Fibroblast of lung (primary cell): Measurements from ENCODE around the gene ATXN1. TPM values are rescaled to one million over a fixed set of nuclear protein-coding genes. Genes with fewer than 3 reads are reported as not detected.

Source experiments
- DNase-seq, 2 donors: peaks; one replicate each; pipeline versions ENCODE4 v3.0.0 to v3.0.0-alpha.2; 2010; ENCODE audit warnings: low read depth in 2 of 2
- H2AFZ ChIP-seq: 2 replicates; pipeline ENCODE4 v1.5.1; 2012; ENCODE audit warnings: low read length, control low read depth, inconsistent platforms
- H3K27ac ChIP-seq: 2 replicates; pipeline ENCODE4 v1.5.1; 2011; ENCODE audit warnings: low read length, control low read depth; ENCODE audit not compliant: insufficient read depth
- H3K27me3 ChIP-seq: 2 replicates; pipeline ENCODE4 v1.5.1; 2011; ENCODE audit warnings: mild to moderate bottlenecking, low read length; ENCODE audit not compliant: control insufficient read depth, insufficient read depth
- H3K36me3 ChIP-seq: 2 replicates; pipeline ENCODE4 v1.5.1; 2011; ENCODE audit warnings: low read length; ENCODE audit not compliant: control insufficient read depth, insufficient read depth
- H3K4me1 ChIP-seq: 2 replicates; pipeline ENCODE4 v1.5.1; 2011; ENCODE audit warnings: low read length; ENCODE audit not compliant: control insufficient read depth, insufficient read depth; ENCODE audit errors: extremely low read depth
- H3K4me2 ChIP-seq: 2 replicates; pipeline ENCODE4 v1.5.1; 2011; ENCODE audit warnings: low read length, control low read depth; ENCODE audit not compliant: insufficient read depth; ENCODE audit errors: extremely low read depth
- H3K4me3 ChIP-seq, 4 experiments: fragments of 200-600 bp in 1 of 4; sonication (generic) in 1 of 4; replicated peaks in 1 of 4; 2 replicates each; pipeline ENCODE4 v1.5.1; 2011 to 2016; ENCODE audit warnings: low read length in 4 of 4, low read depth in 3 of 4, mild to moderate bottlenecking in 3 of 4, control low read depth in 2 of 4, inconsistent platforms in 1 of 4, mixed read lengths in 1 of 4; ENCODE audit not compliant: insufficient read depth in 1 of 4; ENCODE audit errors: control extremely low read depth in 1 of 4
- H3K79me2 ChIP-seq: 2 replicates; pipeline ENCODE4 v1.5.1; 2012; ENCODE audit warnings: mild to moderate bottlenecking, low read length, inconsistent platforms; ENCODE audit not compliant: control insufficient read depth, insufficient read depth
- H3K9ac ChIP-seq: 2 replicates; pipeline ENCODE4 v1.5.1; 2011; ENCODE audit warnings: mild to moderate bottlenecking, low read length, control low read depth; ENCODE audit not compliant: insufficient read depth
- H3K9me3 ChIP-seq: 2 replicates; pipeline ENCODE4 v1.5.1; 2012; ENCODE audit warnings: low read depth, low read length; ENCODE audit not compliant: control insufficient read depth, insufficient read depth
- H4K20me1 ChIP-seq: 2 replicates; pipeline ENCODE4 v1.5.1; 2011; ENCODE audit warnings: low read length; ENCODE audit not compliant: control insufficient read depth, insufficient read depth; ENCODE audit errors: extremely low read depth
- EZH2 ChIP-seq: IDR thresholded peaks from 2 replicates; pipeline ENCODE4 v1.5.1; 2012; ENCODE audit warnings: low read length, control low read depth, mild to moderate bottlenecking; ENCODE audit errors: missing control alignments
- polyA plus RNA-seq, 2 donors: library from polyadenylated mRNA; depleted of rRNA in 1 of 2; stranded (reverse) in 1 of 2; unstranded in 1 of 2; fragments of >200 nt; gene quantifications; 2 replicates each; pipeline ENCODE4 v1.2.1, GENCODE V29; 2011 to 2012; ENCODE audit warnings: missing spikeins in 1 of 2
- total RNA-seq: library from RNA; depleted of rRNA; stranded (reverse); fragments of >200 nt; gene quantifications from 2 replicates; pipeline ENCODE4 v1.2.1, GENCODE V29; 2014
- TF ChIP-seq, protein P1 (sequence below), 2 donors: IDR thresholded peaks in 1 of 2; conservative IDR thresholded peaks in 1 of 2; 1 replicate in 1 of 2; 2 replicates in 1 of 2; pipeline ENCODE4 v1.5.1; 2011 to 2012; ENCODE audit warnings: low read length in 2 of 2, control low read depth in 1 of 2, inconsistent platforms in 1 of 2, low read depth in 1 of 2, mild to moderate bottlenecking in 1 of 2

Gene ATXN1
- total and polyA plus RNA-seq, 2 donors (not counting 1 experiment from before 2014, with no cell fraction given), result 15.8 to 40.5 TPM

DNA sequence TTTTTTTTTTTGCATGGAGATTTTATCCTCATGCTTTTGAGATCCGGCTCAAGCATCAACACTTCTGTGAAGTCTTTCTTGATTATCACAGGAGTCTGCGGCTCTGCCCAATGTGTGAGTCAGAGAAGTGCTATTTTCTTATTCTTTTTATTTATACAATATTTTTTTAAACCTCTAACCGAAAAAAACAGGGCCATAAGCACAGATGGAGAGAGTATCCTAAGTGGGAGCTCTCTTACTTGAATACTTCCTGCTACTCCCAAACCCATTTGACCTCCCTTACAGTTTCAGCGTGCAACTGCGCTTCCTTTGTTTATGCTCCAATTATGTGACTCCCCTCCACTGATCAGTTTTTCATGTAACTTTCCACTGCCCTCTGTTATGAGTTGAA, 8.7 kb upstream of the ATXN1 start:
- Histone ChIP-seq H2AFZ (no peak overlapping the region), H3K36me3 (no peaks in the 10 kb centered on the region), H4K20me1 (no peaks in the 10 kb centered on the region), H3K27me3 (no peaks in the 10 kb centered on the region), H3K79me2 (no peaks in the 10 kb centered on the region), H3K27ac (peak overlapping the region; percentile 87), H3K9ac (no peak overlapping the region), H3K9me3 (no peaks in the 10 kb centered on the region), H3K4me1 (peaks cover 26% of the 10 kb centered on the region), H3K4me3 (no peak overlapping the region), H3K4me2 (peak overlapping the region; percentile 74)
- DNase-seq, result peak; percentile 89 to 95
- TF ChIP-seq EZH2, result no peak
- TF ChIP-seq, protein P1, sequence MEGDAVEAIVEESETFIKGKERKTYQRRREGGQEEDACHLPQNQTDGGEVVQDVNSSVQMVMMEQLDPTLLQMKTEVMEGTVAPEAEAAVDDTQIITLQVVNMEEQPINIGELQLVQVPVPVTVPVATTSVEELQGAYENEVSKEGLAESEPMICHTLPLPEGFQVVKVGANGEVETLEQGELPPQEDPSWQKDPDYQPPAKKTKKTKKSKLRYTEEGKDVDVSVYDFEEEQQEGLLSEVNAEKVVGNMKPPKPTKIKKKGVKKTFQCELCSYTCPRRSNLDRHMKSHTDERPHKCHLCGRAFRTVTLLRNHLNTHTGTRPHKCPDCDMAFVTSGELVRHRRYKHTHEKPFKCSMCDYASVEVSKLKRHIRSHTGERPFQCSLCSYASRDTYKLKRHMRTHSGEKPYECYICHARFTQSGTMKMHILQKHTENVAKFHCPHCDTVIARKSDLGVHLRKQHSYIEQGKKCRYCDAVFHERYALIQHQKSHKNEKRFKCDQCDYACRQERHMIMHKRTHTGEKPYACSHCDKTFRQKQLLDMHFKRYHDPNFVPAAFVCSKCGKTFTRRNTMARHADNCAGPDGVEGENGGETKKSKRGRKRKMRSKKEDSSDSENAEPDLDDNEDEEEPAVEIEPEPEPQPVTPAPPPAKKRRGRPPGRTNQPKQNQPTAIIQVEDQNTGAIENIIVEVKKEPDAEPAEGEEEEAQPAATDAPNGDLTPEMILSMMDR (conservative IDR thresholded peaks at IDR 0.05 in 1 of 2, IDR thresholded peaks at IDR 0.05 in 1 of 2; ENCODE audit: low read depth in 1 of 2, low read length in 2 of 2), result no peak

DNA sequence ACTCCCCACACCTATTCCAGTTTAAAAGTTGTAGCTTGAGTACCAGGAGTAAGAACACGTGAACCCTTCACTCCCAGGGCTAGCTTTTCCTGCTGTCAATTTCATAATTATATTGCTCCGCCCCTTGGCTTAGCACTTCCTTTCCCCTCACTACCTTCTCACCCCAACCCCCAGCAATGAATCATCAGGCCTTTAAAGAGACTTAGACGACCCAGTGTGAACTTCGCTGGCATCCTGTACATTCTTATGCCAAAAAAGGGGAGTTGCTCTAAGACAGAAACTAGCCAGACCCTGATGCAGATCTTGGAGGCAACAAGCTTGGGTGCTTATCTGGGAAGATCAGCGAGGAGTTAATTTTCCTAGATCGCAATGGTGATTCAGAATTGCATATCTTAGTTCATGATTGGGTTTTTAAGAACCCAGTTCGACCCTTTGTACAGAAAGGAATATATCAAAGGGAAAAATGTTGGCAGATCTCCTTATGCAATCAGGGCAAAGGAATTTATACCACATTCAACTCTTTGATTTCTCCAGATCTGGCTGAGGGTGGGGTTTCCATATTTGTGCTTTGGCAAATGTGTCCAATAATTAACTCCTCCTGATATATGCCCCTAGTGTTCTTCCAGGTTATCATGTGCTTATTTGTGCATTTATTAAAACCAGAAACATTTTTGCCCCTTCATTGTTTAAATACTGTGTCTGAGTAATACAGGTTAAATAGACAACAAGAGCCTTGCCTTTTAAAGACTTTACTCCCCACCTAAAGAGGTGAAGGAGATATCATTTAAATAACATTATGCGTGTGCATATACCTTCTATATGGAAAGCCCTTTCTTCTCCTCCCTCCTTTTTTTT, 8.1 kb upstream of the ATXN1 start:
- H3K9me3 ChIP-seq, result no peaks in the 10 kb centered on the region
- peak overlapping the region; percentile 87 for H3K27ac ChIP-seq
- no peaks in the 10 kb centered on the region for H4K20me1 ChIP-seq
- H3K4me1 ChIP-seq, result peaks cover 29% of the 10 kb centered on the region
- H3K4me2 ChIP-seq, result peak overlapping the region; percentile 34
- DNase-seq, result peak; percentile 84 to 99
- H3K4me3 ChIP-seq, result no peak overlapping the region
- H3K79me2 ChIP-seq, result no peaks in the 10 kb centered on the region
- TF ChIP-seq, protein P1 (conservative IDR thresholded peaks at IDR 0.05 in 1 of 2, IDR thresholded peaks at IDR 0.05 in 1 of 2; ENCODE audit: low read depth in 1 of 2, low read length in 2 of 2), result no peak
- no peak for TF ChIP-seq EZH2
- H3K36me3 ChIP-seq, result no peaks in the 10 kb centered on the region
- H3K9ac ChIP-seq, result no peak overlapping the region
- no peak overlapping the region for H2AFZ ChIP-seq
- H3K27me3 ChIP-seq, result no peaks in the 10 kb centered on the region

DNA sequence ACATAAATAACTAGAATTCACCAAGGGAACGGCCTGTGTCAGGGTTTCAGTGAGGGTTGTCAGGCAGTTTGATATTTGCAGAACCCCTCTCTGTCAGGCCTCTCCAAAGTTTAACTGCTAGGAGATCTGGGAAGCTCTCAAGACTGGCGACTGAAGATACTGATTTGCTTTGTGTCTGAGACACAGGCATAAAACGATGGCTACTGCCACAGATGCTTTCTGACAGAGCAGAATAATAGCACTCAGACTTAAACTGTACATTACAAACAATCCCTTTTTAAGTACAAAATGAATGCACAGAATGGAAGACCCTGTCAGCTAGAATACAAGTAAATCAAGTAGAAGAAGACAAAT, 7.2 kb upstream of the ATXN1 start:
- no peak overlapping the region for H3K9ac ChIP-seq
- TF ChIP-seq EZH2, result no peak
- TF ChIP-seq, protein P1 (conservative IDR thresholded peaks at IDR 0.05 in 1 of 2, IDR thresholded peaks at IDR 0.05 in 1 of 2; ENCODE audit: low read depth in 1 of 2, low read length in 2 of 2), result no peak
- no peak overlapping the region for H2AFZ ChIP-seq
- no peaks in the 10 kb centered on the region for H3K27me3 ChIP-seq
- no peaks in the 10 kb centered on the region for H3K36me3 ChIP-seq
- H3K9me3 ChIP-seq, result no peaks in the 10 kb centered on the region
- no peak overlapping the region for H3K4me3 ChIP-seq
- no peak for DNase-seq
- H3K27ac ChIP-seq, result peak overlapping the region; percentile 45
- no peaks in the 10 kb centered on the region for H4K20me1 ChIP-seq
- no peaks in the 10 kb centered on the region for H3K79me2 ChIP-seq
- peaks cover 29% of the 10 kb centered on the region for H3K4me1 ChIP-seq
- no peak overlapping the region for H3K4me2 ChIP-seq
